Renal cortical epithelial cell (primary cell): ENCODE measurements around the gene TDRD7. TPM values are rescaled to one million over a fixed set of nuclear protein-coding genes. Genes with fewer than 3 reads are reported as not detected.

ENCODE experiments used
- DNase-seq: peaks from one replicate; pipeline ENCODE4 v3.0.0-alpha.2; 2011; ENCODE audit warnings: low read depth
- total RNA-seq: library from RNA; depleted of rRNA; stranded (reverse); fragments of >200 nt; gene quantifications from 2 replicates; pipeline ENCODE4 v1.2.3, GENCODE V29; 2014

Gene TDRD7, protein sequence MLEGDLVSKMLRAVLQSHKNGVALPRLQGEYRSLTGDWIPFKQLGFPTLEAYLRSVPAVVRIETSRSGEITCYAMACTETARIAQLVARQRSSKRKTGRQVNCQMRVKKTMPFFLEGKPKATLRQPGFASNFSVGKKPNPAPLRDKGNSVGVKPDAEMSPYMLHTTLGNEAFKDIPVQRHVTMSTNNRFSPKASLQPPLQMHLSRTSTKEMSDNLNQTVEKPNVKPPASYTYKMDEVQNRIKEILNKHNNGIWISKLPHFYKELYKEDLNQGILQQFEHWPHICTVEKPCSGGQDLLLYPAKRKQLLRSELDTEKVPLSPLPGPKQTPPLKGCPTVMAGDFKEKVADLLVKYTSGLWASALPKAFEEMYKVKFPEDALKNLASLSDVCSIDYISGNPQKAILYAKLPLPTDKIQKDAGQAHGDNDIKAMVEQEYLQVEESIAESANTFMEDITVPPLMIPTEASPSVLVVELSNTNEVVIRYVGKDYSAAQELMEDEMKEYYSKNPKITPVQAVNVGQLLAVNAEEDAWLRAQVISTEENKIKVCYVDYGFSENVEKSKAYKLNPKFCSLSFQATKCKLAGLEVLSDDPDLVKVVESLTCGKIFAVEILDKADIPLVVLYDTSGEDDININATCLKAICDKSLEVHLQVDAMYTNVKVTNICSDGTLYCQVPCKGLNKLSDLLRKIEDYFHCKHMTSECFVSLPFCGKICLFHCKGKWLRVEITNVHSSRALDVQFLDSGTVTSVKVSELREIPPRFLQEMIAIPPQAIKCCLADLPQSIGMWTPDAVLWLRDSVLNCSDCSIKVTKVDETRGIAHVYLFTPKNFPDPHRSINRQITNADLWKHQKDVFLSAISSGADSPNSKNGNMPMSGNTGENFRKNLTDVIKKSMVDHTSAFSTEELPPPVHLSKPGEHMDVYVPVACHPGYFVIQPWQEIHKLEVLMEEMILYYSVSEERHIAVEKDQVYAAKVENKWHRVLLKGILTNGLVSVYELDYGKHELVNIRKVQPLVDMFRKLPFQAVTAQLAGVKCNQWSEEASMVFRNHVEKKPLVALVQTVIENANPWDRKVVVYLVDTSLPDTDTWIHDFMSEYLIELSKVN
- 17.1 and 17.2 TPM in 2 replicates for total RNA-seq

DNA sequence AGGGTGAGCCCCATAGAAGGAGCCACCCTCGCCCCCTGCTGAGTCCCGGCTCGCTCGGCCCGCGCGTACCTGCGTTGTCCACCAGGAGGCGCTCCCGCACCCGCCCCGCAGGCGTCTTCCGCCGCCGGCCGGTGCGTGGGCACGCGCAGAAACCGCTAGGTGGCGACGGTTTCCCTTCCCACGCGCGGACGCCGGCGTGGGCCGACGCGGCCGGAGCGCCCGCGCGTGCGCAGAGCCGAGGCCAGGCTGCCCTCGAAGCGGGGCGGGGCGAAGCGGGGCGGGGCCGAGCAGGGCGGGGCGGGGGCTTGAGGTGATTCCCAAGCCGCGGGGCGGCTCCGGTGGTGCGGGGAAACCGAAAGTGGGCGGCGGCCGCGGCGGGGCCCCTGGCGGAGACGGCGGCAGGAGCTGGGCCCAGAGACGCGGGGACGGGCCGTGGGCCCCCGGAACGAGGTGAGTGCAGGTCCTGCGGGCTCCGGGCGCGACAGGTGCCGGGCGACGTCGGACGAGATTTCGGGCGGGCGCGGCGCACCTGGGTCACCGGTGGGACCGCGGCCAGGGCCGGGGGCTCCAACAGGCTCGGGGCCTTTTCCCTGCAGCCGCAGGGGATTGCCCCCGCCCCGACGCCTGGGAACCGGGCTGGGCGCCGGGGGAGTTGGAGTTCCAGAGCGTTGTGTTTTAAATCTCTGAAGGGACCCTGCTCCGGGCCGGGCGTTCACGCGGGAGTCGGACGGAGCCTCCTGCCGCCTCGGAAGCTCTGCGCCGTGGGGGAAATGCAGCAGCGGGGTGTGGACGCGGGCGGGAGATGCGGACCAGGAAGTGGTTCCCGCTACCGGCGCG lies at the start of gene TDRD7:
Gene TDRD7 (plus strand): TSS at position 308 of the 837 bp plus-strand sequence. CDS start 16,370 bp downstream, outside the sequence.
- DNase-seq, result peak; percentile 38

DNA sequence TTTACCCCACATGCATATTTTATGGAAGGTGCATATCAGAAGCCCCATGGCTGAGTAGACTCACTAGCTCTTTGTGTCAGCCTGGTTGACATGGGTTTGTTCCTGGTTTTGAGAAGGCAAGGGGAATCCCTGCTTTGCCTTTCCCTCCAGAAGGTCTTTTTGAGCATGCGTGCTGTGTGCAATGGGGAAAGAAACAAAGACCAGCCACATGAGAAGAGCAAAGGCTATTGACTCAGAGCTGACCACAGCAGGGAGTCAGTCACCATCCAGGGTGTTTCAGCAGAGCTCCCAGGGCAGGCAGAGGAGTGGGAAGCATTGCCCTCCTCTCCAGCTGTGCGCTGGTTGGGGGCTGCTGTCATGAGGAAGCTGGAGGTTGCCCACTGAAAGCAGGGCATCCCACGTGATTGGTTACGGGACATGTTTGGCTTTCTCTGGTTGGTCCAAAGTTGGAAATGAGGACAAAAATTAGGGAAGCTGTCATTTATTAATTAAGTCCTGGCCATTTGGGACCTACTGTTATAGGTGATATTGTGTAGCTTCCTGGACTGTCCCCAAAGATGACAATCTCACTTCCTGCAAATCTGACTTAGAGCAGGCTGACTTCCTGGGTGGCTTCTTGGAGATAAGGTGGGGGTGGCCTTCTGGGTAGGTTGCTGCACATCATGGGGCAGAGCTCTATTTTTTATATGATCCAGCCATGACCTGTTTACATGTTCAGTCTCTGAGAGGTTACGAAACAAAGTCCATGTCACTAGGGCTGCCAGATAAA lies 48.9 kb upstream of the TDRD7 start:
- DNase-seq, result peak; percentile 7

DNA sequence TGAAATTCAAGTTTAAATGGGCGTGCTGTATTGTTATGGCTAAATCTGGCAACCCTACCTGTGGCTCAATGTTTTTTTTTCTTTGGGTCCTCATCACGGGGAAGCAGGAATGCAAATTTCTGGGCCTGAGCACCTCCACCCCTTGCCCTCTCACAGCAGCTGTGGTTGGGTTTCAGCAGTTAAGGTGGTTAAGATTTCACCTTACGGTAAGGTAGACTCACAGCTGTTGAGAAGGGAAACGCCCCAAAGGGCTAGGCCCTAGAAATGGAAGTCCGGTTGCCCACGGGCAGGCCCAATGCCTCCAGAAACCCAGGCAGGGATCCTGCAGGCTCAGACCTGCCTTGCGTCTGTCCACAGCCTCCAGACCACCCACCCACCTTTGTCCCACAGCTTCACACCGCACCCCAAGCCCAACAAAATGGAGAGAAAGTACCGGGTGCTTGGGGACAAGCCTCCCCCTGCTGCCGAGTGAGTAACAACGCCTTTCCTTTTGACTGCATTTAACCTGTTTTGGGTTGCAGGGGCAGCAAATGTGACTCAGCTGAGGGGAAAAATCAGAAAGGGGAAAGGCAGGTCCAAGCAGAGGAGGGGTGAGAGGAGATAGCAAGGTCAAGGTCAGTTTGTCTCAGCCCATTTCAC lies 48.1 kb upstream of the TDRD7 start:
- DNase-seq, result no peak

DNA sequence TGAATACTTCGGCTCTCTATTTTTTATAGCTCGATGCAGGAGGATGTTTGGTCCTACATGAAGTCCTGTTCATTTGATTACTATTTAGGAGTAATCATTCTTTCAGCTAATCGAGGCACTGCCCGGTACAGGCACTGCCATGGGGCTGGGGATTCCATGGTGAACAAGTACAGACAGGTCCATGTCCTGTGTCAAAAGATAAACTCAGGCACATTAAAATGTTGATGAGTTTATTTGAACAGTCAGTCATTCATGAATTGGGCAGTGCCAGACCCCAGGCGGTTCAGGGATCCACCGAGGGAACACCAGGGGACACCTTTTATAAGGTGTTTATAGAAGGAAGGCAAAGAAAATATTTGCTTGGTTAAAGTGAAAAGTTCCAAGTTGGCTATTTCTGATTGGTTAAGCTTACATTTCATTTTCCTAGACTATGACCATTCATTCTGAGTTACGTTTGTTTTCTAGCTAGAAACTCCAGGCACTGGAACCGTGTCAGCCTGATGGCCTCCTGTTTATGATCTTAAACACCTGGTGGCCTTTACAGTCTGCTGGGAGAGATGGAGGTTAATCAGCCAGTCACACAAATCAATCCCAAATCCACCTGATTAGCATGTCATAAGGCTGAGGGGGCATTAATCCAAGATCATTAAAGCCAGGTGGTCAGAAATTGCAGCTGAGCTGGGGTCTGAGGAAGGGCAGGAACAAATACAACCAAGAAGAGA lies 47.0 kb upstream of the TDRD7 start:
- no peak for DNase-seq

DNA sequence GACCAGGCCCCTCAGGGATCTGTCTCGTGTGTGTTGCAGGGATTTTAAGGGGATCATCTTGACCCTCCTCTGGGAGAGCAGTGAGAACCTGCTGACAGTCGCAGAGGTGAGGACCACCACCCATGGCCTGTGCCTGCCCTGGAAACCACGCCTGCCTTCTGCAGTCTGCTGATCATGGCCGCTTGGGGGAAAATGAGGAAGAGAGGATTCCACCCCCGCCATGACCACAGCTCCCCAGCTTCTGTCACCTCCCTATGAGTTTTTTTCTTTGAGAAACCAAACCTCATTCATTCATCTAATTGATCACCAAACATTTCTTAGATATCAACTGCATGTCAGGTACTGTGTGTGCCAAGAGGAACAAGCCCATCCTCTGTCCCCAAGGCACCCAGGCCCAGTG lies 46.3 kb upstream of the TDRD7 start:
- DNase-seq, result no peak

DNA sequence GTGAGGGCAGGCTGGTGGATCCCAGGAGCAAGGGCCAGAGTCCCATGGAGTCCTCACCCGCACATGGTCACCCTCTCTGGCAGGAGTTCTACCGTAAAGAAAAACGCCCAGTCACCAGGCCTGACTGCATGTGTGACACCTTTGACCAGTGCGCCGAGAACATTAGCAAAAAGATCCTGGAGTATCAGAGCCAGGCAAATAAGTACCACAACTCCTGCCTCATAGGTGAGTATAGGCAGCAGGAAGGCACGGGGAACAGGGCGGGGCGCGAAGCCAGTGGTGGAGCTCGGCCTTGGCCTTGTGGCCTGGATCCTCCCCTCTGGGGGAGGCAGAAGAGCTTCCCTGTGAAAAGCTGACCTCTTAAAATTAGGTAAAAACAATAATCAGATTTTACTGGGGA lies 45.4 kb upstream of the TDRD7 start:
- DNase-seq, result no peak

DNA sequence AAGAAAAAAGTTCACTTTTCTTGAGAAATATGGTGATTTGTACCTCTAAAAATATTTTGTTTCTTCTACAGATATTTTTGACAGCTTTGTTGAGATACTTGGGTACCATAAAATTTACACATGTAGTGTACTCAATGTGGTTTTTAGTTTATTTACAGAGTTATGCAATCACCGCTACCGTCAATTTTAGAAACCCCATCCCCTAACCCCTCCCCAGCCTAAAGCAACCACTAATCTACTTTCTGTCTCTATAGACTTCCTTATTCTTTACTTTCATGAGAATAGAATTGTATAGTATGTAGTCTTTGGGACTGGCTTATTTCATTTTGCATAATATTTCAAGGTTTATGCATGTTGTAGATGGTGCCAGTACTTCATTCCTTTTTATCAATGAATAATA lies 45.0 kb upstream of the TDRD7 start:
- DNase-seq, result no peak

DNA sequence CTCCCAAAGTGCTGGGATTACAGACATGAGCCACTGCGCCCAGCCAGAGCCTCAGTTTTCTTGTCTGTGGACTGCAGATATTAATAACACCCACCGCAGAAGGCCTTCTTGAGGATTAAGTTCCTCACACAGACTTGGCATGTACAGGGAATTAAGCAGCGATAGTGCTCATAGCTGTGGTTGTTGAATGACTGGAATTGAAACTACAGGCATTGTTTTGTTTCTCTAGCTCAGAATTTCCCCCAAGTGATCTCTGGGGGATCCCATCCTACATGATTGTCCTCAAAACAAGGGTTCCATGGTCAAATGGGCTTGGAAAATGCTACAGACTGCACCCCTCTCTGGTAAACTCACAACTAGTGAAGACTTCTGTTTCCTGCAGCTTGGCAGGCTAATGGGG lies 44.2 kb upstream of the TDRD7 start:
- DNase-seq, result no peak

DNA sequence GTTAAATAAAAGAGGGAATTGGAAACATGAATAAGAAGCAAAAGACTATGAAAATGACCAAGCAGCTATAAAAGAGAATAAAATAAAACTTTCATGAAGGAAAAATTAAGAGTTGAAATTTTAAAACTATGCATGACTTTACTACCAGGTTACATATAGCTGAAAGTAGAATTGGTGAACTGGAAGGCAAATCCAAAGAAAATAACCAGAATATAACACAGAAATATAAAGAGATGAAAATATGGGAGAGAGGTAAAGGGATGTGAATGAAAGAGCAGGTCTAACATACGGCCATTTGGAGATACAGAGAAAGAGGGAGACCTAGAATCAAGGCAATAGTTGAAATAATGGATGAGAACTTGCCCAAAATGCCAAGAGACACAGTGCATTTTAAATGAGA lies 42.9 kb upstream of the TDRD7 start:
- no peak for DNase-seq

DNA sequence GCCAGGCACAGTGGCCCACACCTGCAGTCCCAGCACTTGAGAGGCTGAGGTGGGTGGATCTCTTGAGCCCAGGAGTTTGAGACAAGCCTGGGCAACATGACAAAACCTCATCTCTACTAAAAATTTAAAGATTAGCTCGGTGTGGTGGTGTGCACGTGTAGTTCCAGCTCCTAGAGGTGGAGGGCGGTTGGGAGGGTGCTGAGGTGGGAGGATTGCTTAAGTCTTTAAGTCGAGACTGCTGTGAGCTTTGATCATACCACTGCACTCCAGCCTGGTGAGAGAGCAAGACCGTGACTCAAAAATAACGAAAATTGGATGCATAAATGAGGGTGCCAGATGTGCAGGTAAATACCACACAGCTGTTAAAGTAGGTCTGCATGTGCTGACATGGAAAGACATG lies 39.3 kb upstream of the TDRD7 start:
- DNase-seq, result no peak

DNA sequence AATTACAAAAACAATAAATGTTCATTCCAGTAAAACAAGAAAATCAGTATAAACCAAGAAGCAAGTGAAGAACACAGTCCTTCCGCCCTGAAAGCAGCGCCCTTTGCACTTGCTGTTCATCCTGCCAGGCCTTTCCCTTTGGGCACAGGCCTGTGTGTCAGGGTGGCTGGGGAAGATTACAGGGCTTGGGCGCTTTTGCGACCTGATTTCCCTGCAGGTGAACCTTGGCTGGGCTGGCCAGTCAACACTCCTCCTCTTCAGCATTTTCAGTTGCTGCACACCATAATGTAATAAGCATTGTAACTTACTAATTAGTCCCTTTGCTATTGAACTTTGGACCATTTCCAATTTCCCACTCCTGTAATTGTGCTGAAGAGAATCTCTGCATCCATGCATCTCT lies 38.6 kb upstream of the TDRD7 start:
- DNase-seq, result no peak

DNA sequence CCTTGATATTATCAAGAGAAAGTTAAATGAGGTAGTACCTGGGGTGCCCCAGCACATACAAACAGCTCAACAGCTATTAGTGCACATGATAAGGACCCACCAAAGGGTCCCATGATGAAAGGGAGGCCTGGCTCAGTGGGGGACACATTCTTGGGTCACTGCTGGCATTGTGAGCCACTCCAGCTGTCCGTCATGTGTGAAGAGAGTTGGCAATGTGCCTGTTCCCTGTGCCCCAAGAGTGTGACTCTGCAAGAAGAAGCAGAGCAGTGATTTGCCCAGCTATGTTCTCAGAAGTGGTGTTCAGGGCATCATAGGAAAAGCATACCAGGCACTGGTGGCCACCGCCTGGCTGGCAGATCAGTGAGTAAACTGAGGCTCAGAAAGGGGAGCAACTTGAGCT lies 37.1 kb upstream of the TDRD7 start:
- no peak for DNase-seq

DNA sequence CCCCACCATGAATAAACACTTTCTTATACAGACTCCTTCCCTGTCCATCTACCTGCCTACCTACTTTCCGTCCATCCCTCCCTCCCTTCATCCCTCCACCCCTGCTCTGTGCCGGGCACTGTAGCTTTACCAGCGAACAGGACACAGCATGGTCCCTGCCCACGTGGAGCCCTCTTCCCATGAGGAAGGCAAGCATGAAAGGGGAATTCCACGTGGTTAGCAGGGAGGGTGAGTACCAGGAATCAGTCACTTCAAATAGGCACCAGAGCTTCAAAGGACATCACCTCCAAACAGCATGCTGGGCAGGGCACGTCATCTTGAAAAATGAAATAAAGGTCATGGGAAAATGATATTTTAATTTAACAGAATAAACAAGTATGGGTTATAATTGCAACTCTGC lies 35.0 kb upstream of the TDRD7 start:
- no peak for DNase-seq

DNA sequence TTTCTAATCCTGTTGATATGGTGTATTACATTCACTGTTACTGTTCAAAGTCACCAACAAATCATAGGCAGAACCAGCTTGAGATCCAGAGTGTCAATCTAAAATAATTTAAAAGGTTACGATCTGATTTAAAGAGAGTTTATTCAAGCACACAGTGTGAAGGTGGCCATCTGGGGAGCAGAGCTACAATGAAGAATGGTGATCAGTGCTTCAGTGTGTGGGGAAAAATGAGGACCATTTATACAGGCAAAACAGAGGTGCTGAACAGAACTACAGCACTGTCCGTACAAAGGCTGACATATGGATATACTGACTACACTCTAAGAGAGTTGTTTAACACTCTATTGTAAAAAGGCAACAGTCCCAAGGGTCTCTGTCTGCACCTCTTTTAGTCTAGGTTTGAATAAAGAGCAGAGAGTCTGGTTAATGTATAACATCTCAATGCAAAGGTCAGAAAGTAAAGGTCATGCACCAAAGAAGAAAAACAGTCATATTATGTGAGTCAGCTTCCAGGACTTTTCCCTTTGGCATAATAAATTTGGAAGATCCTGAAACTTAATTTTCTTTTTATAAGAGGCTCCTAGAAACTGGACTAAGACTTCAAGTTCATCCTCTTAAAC lies 29.7 kb upstream of the TDRD7 start:
- DNase-seq, result peak; percentile 89

DNA sequence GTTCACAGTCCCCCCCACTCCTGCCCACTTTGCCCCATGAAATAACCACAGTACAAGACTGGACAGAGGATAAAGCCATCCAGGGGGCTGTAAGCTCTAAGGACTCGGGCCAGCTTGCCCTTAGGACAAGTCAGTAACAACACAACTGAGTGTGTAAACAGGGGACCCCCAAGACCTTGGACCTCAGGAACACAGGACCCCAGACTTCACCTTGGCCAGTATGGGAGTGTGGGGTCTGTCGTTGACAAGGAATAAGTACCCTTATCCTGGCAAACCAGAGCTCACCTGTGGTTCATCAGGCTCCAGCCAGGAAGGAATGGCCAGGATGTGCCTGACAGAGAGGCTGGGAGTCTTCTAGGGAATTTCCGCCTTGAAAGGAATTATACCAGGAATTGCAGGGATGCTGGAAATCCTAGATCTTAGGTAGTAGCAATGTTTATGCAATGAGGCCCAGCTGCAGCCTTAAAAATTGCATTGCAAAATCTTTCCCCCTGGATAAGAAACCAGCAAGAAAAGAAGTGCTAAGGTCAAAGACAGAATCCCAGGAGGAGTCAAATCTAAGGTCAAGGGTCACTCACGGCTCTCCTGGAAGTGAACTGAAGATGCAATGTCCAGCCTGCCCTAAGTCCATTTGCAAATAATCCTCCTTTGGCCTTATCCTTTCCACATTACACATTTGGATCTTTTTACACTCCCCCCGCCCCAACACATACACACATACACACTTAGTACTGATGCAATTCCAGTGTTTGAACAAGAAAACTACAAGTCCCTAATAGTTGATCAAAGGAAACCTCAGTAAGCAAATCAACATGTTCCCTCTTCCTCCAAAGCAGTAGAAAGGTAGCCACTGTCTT lies 27.3 kb upstream of the TDRD7 start:
- DNase-seq, result no peak

DNA sequence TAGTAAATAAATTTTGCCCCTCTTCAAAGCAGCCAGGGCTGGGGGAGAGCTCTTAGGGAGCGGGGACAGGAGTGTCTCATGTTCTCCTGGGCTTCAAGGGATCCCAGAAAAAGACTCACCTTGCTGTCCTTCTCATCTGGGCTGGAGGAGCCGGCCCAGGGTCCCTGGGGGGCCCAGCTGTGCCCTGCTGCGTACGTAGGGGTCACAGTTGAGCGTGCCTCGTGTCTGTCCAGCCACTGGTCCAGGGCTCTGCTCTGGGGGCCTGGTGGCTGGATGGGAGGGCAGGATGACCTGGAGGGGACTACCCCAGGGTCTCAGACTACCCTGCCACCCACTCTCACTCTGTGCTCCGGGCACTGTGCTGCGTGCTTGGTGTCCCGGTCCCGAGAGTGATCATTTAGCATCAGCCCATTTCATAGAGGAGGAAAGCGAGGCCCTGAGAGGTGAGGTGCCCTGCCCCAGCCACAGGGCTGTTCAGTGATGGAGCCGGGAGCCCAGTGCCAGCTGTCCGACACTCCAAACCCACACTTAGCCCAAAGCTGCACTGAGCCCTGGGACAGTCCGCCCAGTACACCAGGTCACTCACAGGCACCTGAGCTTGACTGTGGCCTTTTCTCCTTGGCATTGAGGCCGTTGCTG lies 26.2 kb upstream of the TDRD7 start:
- no peak for DNase-seq

DNA sequence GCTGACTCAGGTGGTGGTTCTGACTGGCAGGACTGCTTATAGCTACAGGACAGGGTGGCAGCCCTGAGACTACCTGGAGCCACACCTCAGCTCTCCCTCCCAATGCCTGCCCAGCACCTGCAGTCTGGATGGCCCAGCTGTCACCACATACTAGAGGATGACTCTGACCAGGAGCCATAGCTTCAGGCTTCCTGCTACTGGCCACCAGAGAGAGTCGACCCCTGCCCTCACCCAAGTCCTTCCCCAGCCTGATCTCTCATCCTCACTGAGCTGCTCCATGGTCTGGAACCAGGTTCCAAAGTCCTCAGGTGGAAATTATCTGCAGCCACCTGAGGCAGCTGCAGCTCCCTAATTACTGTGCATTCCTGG lies 25.6 kb upstream of the TDRD7 start:
- no peak for DNase-seq
